Heart right ventricle (tissue), 16 donors: ENCODE results near the gene LIN52. TPM values are rescaled to one million over a fixed set of nuclear protein-coding genes. Genes with fewer than 3 reads are reported as not detected.

ENCODE experiments used
- ATAC-seq, 8 donors: fragments of 200-7000 bp; cut with Tn5 transposase; one replicate each; pipeline ENCODE4 v1.9.1; 2020; ENCODE audit warnings: mild to moderate bottlenecking in 8 of 8, moderate library complexity in 8 of 8, moderate number of reproducible peaks in 1 of 8
- DNase-seq, 2 donors: peaks; one replicate each; pipeline ENCODE4 v3.0.0-alpha.2; 2020
- H3K27ac ChIP-seq, 10 donors: fragments of 200-600 bp; sonication (generic) in 2 of 10; one replicate each; pipeline versions ENCODE4 v1.5.0 to v1.8.0; 2020 to 2022; ENCODE audit warnings: mild to moderate bottlenecking in 3 of 10
- H3K27me3 ChIP-seq, 7 donors: fragments of 200-600 bp; one replicate each; pipeline ENCODE4 v1.8.0; 2021 to 2022; ENCODE audit warnings: mild to moderate bottlenecking in 2 of 7
- H3K36me3 ChIP-seq, 9 donors: fragments of 200-600 bp; sonication (generic) in 1 of 9; one replicate each; pipeline versions ENCODE4 v1.5.0 to v1.8.0; 2020 to 2022; ENCODE audit warnings: mild to moderate bottlenecking in 2 of 9
- H3K4me1 ChIP-seq, 9 donors: fragments of 200-600 bp; sonication (generic) in 1 of 9; one replicate each; pipeline versions ENCODE4 v1.5.0 to v1.8.0; 2020 to 2022; ENCODE audit warnings: mild to moderate bottlenecking in 4 of 9
- H3K4me3 ChIP-seq, 10 donors: fragments of 200-600 bp; sonication (generic) in 2 of 10; one replicate each; pipeline versions ENCODE4 v1.5.0 to v1.8.0; 2020 to 2022; ENCODE audit warnings: mild to moderate bottlenecking in 7 of 10, moderate library complexity in 2 of 10
- H3K9me3 ChIP-seq, 11 donors: fragments of 200-600 bp in 10 of 11; sonication (generic) in 2 of 11; one replicate each; pipeline versions ENCODE4 v1.5.0 to v1.8.0; 2013 to 2022; ENCODE audit warnings: mild to moderate bottlenecking in 2 of 11, control low read depth in 1 of 11, moderate library complexity in 1 of 11
- CTCF ChIP-seq, 9 donors: fragments of 200-600 bp; sonication (generic) in 2 of 9; IDR thresholded peaks; one replicate each; pipeline versions ENCODE4 v1.5.0 to v1.8.0; 2021 to 2022; ENCODE audit warnings: antibody characterized with exemption in 9 of 9, mild to moderate bottlenecking in 5 of 9, moderate library complexity in 1 of 9
- WGBS, 2 donors: extraction: QIAGEN DNeasy Blood & Tissue Kit; methylation state at CpG; one replicate each; pipeline ENCODE4 v1.1.7; 2013; ENCODE audit warnings: inconsistent platforms in 1 of 2; 5-methylcytosine and 5-hydroxymethylcytosine counted together
- intact Hi-C, 10 donors: fragments of 100-400 bp; cut with DNase I; formaldehyde crosslinking; loops; one replicate each; pipeline versions ENCODE4 v1.11.1 to v1.14.2; 2022
- polyA plus RNA-seq, 2 donors: library from polyadenylated mRNA; stranded (reverse); fragments of 200-250 nt; gene quantifications; one replicate each; pipeline ENCODE4 v1.2.3, GENCODE V29; 2013
- total RNA-seq, 10 donors: library from RNA; stranded (reverse); fragmentation: NEBNext Ultra II Directional in 3 of 10; extraction: Animal tissue kit (Norgen Biotek cat#: 25700) in 3 of 10; gene quantifications; one replicate each; pipeline versions ENCODE4 v1.2.1 to v1.2.4, GENCODE V29; 2021 to 2023
- donor health status: Arrhythmogenic right ventricular cardiomyopathy.
- donor health status: ischemic (EF 13 %, LVEDD 7.1; RV severe dilation, severe dysfunction).
- donor health status: healthy with polysubstance abuse.
- donor health status: DM: no; HTN: yes; CAD: no.
- donor health status: DM: no; HTN: no; CAD: no.
- donor health status: ischemic (EF 25% LVEDD 6.9; RV normal size, moderate dysfunction).
- donor health status: ischemic (EF 25% LVEDD 5.7; RV mildly dilated, moderate dysfunction).
- donor health status: healthy.
- donor health status: DM: yes; HTN: yes; CAD: no.
- donor health status: Ischemic cardiomyopathy.
- donor health status: ischemic (EF 35%, LVEDD 5.7; RV mildly dilated, moderate dysfunction).
- donor health status: nonischemic (EF 11% LVEDD 7.7; RV severe dilation, severe dysfunction).
- donor health status: DM: yes; HTN: yes; CAD: no.
- donor health status: PGD.
- donor health status: ischemic (EF 29% LVEDD 5.4; RV normal size, mild dysfunction).
- donor health status: nonischemic (EF 23%, LVEDD 6.1; RV moderate dilation, normal function).

LIN52 gene
- total and polyA plus RNA-seq, 12 donors, result 4.7 to 13.6 (median 8.3) TPM

- H3K9me3 ChIP-seq, result no peaks in the 10 kb centered on the region
- no peaks in the 10 kb centered on the region for H3K4me1 ChIP-seq
- H3K4me3 ChIP-seq, result no peak overlapping the region
- intact Hi-C loops, result no loop called here
- WGBS, 2 donors, result 94 to 96% methylated on average over 2 of the region's 2 CpGs
- no peaks in the 10 kb centered on the region for H3K27me3 ChIP-seq
- H3K36me3 ChIP-seq, result peaks cover 0 to 100% (median 74%) of the 10 kb centered on the region in 9 donors
- no peak overlapping the region for H3K27ac ChIP-seq
- no peak for TF ChIP-seq CTCF (IDR thresholded peaks at IDR 0.05)
- DNase-seq (no peak), ATAC-seq (no peak)
Measured at GRCh38 chr14:74062809-74063150, 22.0 kb upstream of the LIN52 start.

- Histone ChIP-seq H3K4me1 (no peaks in the 10 kb centered on the region), H3K4me3 (no peak overlapping the region), H3K36me3 (peaks cover 0 to 99% (median 74%) of the 10 kb centered on the region in 9 donors), H3K9me3 (no peaks in the 10 kb centered on the region), H3K27ac (no peak overlapping the region), H3K27me3 (no peaks in the 10 kb centered on the region)
- DNase-seq (no peak), ATAC-seq (no peak)
- intact Hi-C loops, result no loop called here
- no peak for TF ChIP-seq CTCF (IDR thresholded peaks at IDR 0.05)
Measured at GRCh38 chr14:74064426-74064825, 20.3 kb upstream of the LIN52 start.

GRCh38 chr14:74064883-74065282, 19.9 kb upstream of the LIN52 start:
- DNase-seq, result no peak

GRCh38 chr14:74065746-74066575, 18.8 kb upstream of the LIN52 start:
- Histone ChIP-seq H3K4me1 (no peaks in the 10 kb centered on the region), H3K4me3 (no peak overlapping the region), H3K9me3 (no peaks in the 10 kb centered on the region), H3K36me3 (peaks cover 0 to 99% (median 66%) of the 10 kb centered on the region in 9 donors), H3K27ac (no peak overlapping the region), H3K27me3 (no peaks in the 10 kb centered on the region)
- no peak for TF ChIP-seq CTCF (IDR thresholded peaks at IDR 0.05)
- no peak for DNase-seq
- 63 to 68% methylated on average over 3 of the region's 3 CpGs for WGBS, 2 donors
- ATAC-seq, result no peak
- intact Hi-C loops, result no loop called here

More at GRCh38 chr14:74064883-74065282, 19.9 kb upstream of the LIN52 start:
- Histone ChIP-seq H3K27ac (no peak overlapping the region), H3K4me1 (no peaks in the 10 kb centered on the region), H3K36me3 (peaks cover 0 to 99% (median 72%) of the 10 kb centered on the region in 9 donors), H3K4me3 (no peak overlapping the region), H3K9me3 (no peaks in the 10 kb centered on the region), H3K27me3 (no peaks in the 10 kb centered on the region)
- intact Hi-C loops, result no loop called here
- no peak for ATAC-seq
- no peak for TF ChIP-seq CTCF (IDR thresholded peaks at IDR 0.05)
- 88 to 93% methylated on average over 3 of the region's 3 CpGs for WGBS, 2 donors
